ENCODE measurements around the gene ZNF609.

Gene ZNF609

GRCh38 chr15:64678126-64678819 lies 217.9 kb downstream of the ZNF609 start:
- no peaks in the 10 kb centered on the region for H3K4me1 ChIP-seq (ENCODE audit: control insufficient read depth, insufficient read depth, low read length)
- no peak for DNase-seq (ENCODE audit: low read depth)
- H3K36me3 ChIP-seq (ENCODE audit: control insufficient read depth, insufficient read depth, low read length, severe bottlenecking) = peaks cover 73% of the 10 kb centered on the region
- no peak overlapping the region for H3K9ac ChIP-seq (ENCODE audit: low read length)
- H3K4me3 ChIP-seq (ENCODE audit: low read length) = no peak overlapping the region
- no peaks in the 10 kb centered on the region for H3K9me3 ChIP-seq (ENCODE audit: control insufficient read depth, low read length)
- no peaks in the 10 kb centered on the region for H3K27me3 ChIP-seq (replicated peaks; ENCODE audit: control insufficient read depth, insufficient read depth, low read length)

- H3K9ac ChIP-seq (ENCODE audit: low read length) = no peak overlapping the region
- no peak for DNase-seq (ENCODE audit: low read depth)
- H3K9me3 ChIP-seq (ENCODE audit: control insufficient read depth, low read length) = no peaks in the 10 kb centered on the region
- H3K4me1 ChIP-seq (ENCODE audit: control insufficient read depth, insufficient read depth, low read length) = no peaks in the 10 kb centered on the region
- peaks cover 75% of the 10 kb centered on the region for H3K36me3 ChIP-seq (ENCODE audit: control insufficient read depth, insufficient read depth, low read length, severe bottlenecking)
- H3K4me3 ChIP-seq (ENCODE audit: low read length) = no peak overlapping the region
- H3K27me3 ChIP-seq (replicated peaks; ENCODE audit: control insufficient read depth, insufficient read depth, low read length) = no peaks in the 10 kb centered on the region
These were observed 219.7 kb downstream of the ZNF609 start for GRCh38 chr15:64680097-64680496.

GRCh38 chr15:64681424-64682024 lies 221.1 kb downstream of the ZNF609 start:
- Histone ChIP-seq H3K9me3 (ENCODE audit: control insufficient read depth, low read length) (no peaks in the 10 kb centered on the region), H3K27me3 (replicated peaks; ENCODE audit: control insufficient read depth, insufficient read depth, low read length) (no peaks in the 10 kb centered on the region), H3K4me3 (ENCODE audit: low read length) (no peak overlapping the region), H3K9ac (ENCODE audit: low read length) (no peak overlapping the region), H3K4me1 (ENCODE audit: control insufficient read depth, insufficient read depth, low read length) (no peaks in the 10 kb centered on the region), H3K36me3 (ENCODE audit: control insufficient read depth, insufficient read depth, low read length, severe bottlenecking) (peaks cover 74% of the 10 kb centered on the region)
- DNase-seq (ENCODE audit: low read depth) = peak; percentile 57

- no peak overlapping the region for H3K4me3 ChIP-seq (ENCODE audit: low read length)
- H3K4me1 ChIP-seq (ENCODE audit: control insufficient read depth, insufficient read depth, low read length) = peaks cover under 1% of the 10 kb centered on the region
- H3K27me3 ChIP-seq (replicated peaks; ENCODE audit: control insufficient read depth, insufficient read depth, low read length) = no peaks in the 10 kb centered on the region
- peaks cover 81% of the 10 kb centered on the region for H3K36me3 ChIP-seq (ENCODE audit: control insufficient read depth, insufficient read depth, low read length, severe bottlenecking)
- DNase-seq (ENCODE audit: low read depth) = no peak
- no peak overlapping the region for H3K9ac ChIP-seq (ENCODE audit: low read length)
- no peaks in the 10 kb centered on the region for H3K9me3 ChIP-seq (ENCODE audit: control insufficient read depth, low read length)
These were observed 221.9 kb downstream of the ZNF609 start for GRCh38 chr15:64682255-64682654.

GRCh38 chr15:64683378-64683777 lies 223.0 kb downstream of the ZNF609 start:
- no peaks in the 10 kb centered on the region for H3K9me3 ChIP-seq (ENCODE audit: control insufficient read depth, low read length)
- H3K27me3 ChIP-seq (replicated peaks; ENCODE audit: control insufficient read depth, insufficient read depth, low read length) = no peaks in the 10 kb centered on the region
- H3K36me3 ChIP-seq (ENCODE audit: control insufficient read depth, insufficient read depth, low read length, severe bottlenecking) = peaks cover 86% of the 10 kb centered on the region
- no peak overlapping the region for H3K9ac ChIP-seq (ENCODE audit: low read length)
- H3K4me3 ChIP-seq (ENCODE audit: low read length) = no peak overlapping the region
- DNase-seq (ENCODE audit: low read depth) = no peak
- peaks cover 8% of the 10 kb centered on the region for H3K4me1 ChIP-seq (ENCODE audit: control insufficient read depth, insufficient read depth, low read length)

GRCh38 chr15:64685230-64685888 lies 225.0 kb downstream of the ZNF609 start:
- peaks cover 84% of the 10 kb centered on the region for H3K36me3 ChIP-seq (ENCODE audit: control insufficient read depth, insufficient read depth, low read length, severe bottlenecking)
- no peak overlapping the region for H3K4me3 ChIP-seq (ENCODE audit: low read length)
- DNase-seq (ENCODE audit: low read depth) = no peak
- H3K27me3 ChIP-seq (replicated peaks; ENCODE audit: control insufficient read depth, insufficient read depth, low read length) = no peaks in the 10 kb centered on the region
- H3K9ac ChIP-seq (ENCODE audit: low read length) = no peak overlapping the region
- no peaks in the 10 kb centered on the region for H3K9me3 ChIP-seq (ENCODE audit: control insufficient read depth, low read length)
- peaks cover 8% of the 10 kb centered on the region for H3K4me1 ChIP-seq (ENCODE audit: control insufficient read depth, insufficient read depth, low read length)

- H3K36me3 ChIP-seq (ENCODE audit: control insufficient read depth, insufficient read depth, low read length, severe bottlenecking) = peaks cover 84% of the 10 kb centered on the region
- peak; percentile 85 for DNase-seq (ENCODE audit: low read depth)
- H3K9ac ChIP-seq (ENCODE audit: low read length) = no peak overlapping the region
- H3K27me3 ChIP-seq (replicated peaks; ENCODE audit: control insufficient read depth, insufficient read depth, low read length) = no peaks in the 10 kb centered on the region
- H3K9me3 ChIP-seq (ENCODE audit: control insufficient read depth, low read length) = no peaks in the 10 kb centered on the region
- peaks cover 15% of the 10 kb centered on the region for H3K4me1 ChIP-seq (ENCODE audit: control insufficient read depth, insufficient read depth, low read length)
- no peak overlapping the region for H3K4me3 ChIP-seq (ENCODE audit: low read length)
These were observed 225.9 kb downstream of the ZNF609 start for GRCh38 chr15:64686130-64686735.

GRCh38 chr15:64687172-64687571 lies 226.8 kb downstream of the ZNF609 start:
- H3K4me3 ChIP-seq (ENCODE audit: low read length) = no peak overlapping the region
- peaks cover 77% of the 10 kb centered on the region for H3K36me3 ChIP-seq (ENCODE audit: control insufficient read depth, insufficient read depth, low read length, severe bottlenecking)

GRCh38 chr15:64687688-64688087 lies 227.3 kb downstream of the ZNF609 start:
- no peak for DNase-seq (ENCODE audit: low read depth)
- Histone ChIP-seq H3K4me1 (ENCODE audit: control insufficient read depth, insufficient read depth, low read length) (peaks cover 20% of the 10 kb centered on the region), H3K9me3 (ENCODE audit: control insufficient read depth, low read length) (no peaks in the 10 kb centered on the region), H3K36me3 (ENCODE audit: control insufficient read depth, insufficient read depth, low read length, severe bottlenecking) (peaks cover 72% of the 10 kb centered on the region), H3K27me3 (replicated peaks; ENCODE audit: control insufficient read depth, insufficient read depth, low read length) (no peaks in the 10 kb centered on the region), H3K4me3 (ENCODE audit: low read length) (no peak overlapping the region), H3K9ac (ENCODE audit: low read length) (peak overlapping the region; percentile 54)

More at GRCh38 chr15:64687172-64687571, 226.8 kb downstream of the ZNF609 start:
- DNase-seq (ENCODE audit: low read depth) = no peak
- H3K9me3 ChIP-seq (ENCODE audit: control insufficient read depth, low read length) = no peaks in the 10 kb centered on the region
- peaks cover 18% of the 10 kb centered on the region for H3K4me1 ChIP-seq (ENCODE audit: control insufficient read depth, insufficient read depth, low read length)
- peak overlapping the region; percentile 54 for H3K9ac ChIP-seq (ENCODE audit: low read length)
- H3K27me3 ChIP-seq (replicated peaks; ENCODE audit: control insufficient read depth, insufficient read depth, low read length) = no peaks in the 10 kb centered on the region

GRCh38 chr15:64688770-64689169 lies 228.4 kb downstream of the ZNF609 start:
- no peaks in the 10 kb centered on the region for H3K27me3 ChIP-seq (replicated peaks; ENCODE audit: control insufficient read depth, insufficient read depth, low read length)
- H3K9ac ChIP-seq (ENCODE audit: low read length) = no peak overlapping the region
- no peaks in the 10 kb centered on the region for H3K9me3 ChIP-seq (ENCODE audit: control insufficient read depth, low read length)
- no peak overlapping the region for H3K4me3 ChIP-seq (ENCODE audit: low read length)
- H3K36me3 ChIP-seq (ENCODE audit: control insufficient read depth, insufficient read depth, low read length, severe bottlenecking) = peaks cover 64% of the 10 kb centered on the region
- H3K4me1 ChIP-seq (ENCODE audit: control insufficient read depth, insufficient read depth, low read length) = peaks cover 30% of the 10 kb centered on the region
- DNase-seq (ENCODE audit: low read depth) = no peak

- Histone ChIP-seq H3K36me3 (ENCODE audit: control insufficient read depth, insufficient read depth, low read length, severe bottlenecking) (peaks cover 54% of the 10 kb centered on the region), H3K27me3 (replicated peaks; ENCODE audit: control insufficient read depth, insufficient read depth, low read length) (no peaks in the 10 kb centered on the region), H3K4me1 (ENCODE audit: control insufficient read depth, insufficient read depth, low read length) (peaks cover 32% of the 10 kb centered on the region), H3K9me3 (ENCODE audit: control insufficient read depth, low read length) (no peaks in the 10 kb centered on the region), H3K4me3 (ENCODE audit: low read length) (no peak overlapping the region), H3K9ac (ENCODE audit: low read length) (no peak overlapping the region)
- DNase-seq (ENCODE audit: low read depth) = no peak
These were observed 229.6 kb downstream of the ZNF609 start for GRCh38 chr15:64690008-64690407.
